ENCODE data around the gene NHSL2.

- TF ChIP-seq TCF12 (IDR thresholded peaks at IDR 0.05) (no peak), TCF12 (CRISPR knock-in tag; IDR thresholded peaks at IDR 0.05) (no peak), MXD4 (CRISPR knock-in tag; IDR thresholded peaks at IDR 0.05) (no peak), ZNF33A (CRISPR knock-in tag; IDR thresholded peaks at IDR 0.05; ENCODE audit: borderline replicate concordance) (no peak), RXRA (CRISPR knock-in tag; IDR thresholded peaks at IDR 0.05) (no peak), SP1 (IDR thresholded peaks at IDR 0.05) (no peak), SP1 (CRISPR knock-in tag; IDR thresholded peaks at IDR 0.05) (no peak), SOX13 (IDR thresholded peaks at IDR 0.05) (no peak), SOX13 (CRISPR knock-in tag; conservative IDR thresholded peaks at IDR 0.05 in 1 of 2, IDR thresholded peaks at IDR 0.05 in 1 of 2) (no peak), CTCF (CRISPR knock-in tag; IDR thresholded peaks at IDR 0.05) (no peak), EZH2 (conservative IDR thresholded peaks at IDR 0.05; ENCODE audit: low read depth, low read length) (no peak), RERE (CRISPR knock-in tag; IDR thresholded peaks at IDR 0.05; ENCODE audit: low read depth) (no peak), GATAD2A (CRISPR knock-in tag; IDR thresholded peaks at IDR 0.05) (no peak)
These were observed 119.8 kb downstream of the NHSL2 start for GRCh38 chrX:72030431-72030830.

Data from HepG2 (cell line).